Activated CD4-positive, alpha-beta T cell treated with anti-CD3 and anti-CD28 coated beads, Interleukin-2, amount 50 U/mL, for 48 hours (primary cell): ENCODE data around the gene NES.

Experiments used
- DNase-seq, 2 experiments: peaks; one replicate each; pipeline ENCODE4 v3.0.0-alpha.2; 2020

NES gene

DNA sequence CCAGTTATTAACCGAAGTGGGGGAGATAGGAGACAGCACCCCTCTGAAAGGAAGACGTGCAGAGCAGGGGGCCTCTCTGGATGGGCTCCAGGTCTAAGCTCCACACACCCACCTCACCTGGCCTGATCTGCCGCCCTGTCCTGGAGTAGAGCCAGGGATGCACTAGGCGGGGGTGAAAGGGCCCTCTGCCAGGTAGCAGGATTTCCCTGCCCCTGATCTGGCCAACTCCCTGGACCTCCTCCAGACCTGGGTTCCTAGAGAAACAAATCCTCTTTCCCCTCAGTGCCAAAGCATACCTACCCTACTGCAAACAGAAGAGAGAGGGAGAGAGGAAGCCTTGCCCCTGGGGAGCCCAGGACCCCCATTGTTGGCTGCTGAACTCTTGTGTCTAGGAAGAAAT is 26.1 kb upstream of the NES start:
- DNase-seq = no peak

DNA sequence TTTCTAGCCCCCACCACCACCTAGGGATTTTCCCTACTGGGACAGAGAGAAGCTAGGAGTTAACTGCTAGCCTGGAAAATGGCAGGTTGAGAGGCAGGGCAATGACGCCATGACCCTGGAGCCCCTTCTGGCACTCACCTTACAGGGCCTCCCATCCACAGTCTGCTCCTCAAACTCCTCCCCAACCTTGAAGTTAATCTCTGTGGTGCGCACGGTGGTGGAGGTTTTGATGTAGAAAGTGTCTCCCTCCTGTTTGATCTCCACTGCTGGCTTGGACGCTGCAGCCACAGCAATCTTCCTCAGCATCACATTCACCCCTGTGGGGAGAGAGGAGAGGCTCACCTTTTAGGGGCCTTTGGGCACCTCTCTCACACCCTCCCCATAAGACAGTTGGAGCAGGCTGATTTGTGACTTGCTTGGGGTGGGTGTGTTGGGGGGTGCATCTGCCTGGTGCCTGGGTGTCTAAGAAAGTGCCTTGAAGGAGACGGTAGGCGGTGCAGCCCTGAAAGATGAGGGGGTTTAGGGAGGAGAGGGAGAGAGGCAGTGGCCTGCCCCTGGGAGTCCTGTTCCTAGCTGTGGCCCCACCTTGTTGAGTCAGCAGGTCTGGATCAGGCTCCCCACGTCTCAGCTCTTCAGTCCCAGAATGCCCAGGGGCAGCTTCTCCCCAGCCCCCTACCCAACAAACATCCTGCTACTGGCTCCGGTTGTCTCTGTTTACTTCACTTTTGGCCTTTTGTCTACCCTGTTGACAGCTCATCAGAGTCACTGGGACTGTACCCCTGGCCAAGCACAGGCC is 23.7 kb upstream of the NES start:
- DNase-seq = no peak

DNA sequence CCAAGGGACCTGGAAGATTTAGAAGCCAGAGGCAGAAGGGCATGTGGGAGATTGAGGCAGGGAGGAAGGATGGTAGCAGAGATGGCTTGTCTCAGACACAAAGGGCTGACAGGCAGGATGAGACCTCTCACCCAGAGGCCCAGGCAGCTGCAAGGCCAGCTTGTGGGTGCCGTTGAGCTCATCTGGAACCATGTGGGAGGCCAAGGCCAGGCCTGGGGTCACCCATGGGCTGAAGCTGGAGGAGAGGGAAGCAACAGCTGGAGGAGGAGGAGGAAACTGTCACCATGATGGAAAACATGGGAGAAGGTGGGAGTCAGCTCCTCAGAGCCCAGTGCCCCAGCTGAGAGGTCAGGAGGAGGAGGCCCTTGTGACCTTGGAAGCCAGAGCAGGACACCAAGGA is 21.8 kb upstream of the NES start:
- no peak for DNase-seq

GRCh38 chr1:156697481-156697880 is 20.3 kb upstream of the NES start:
- DNase-seq = no peak

GRCh38 chr1:156696755-156697154 is 19.5 kb upstream of the NES start:
- DNase-seq = no peak

DNA sequence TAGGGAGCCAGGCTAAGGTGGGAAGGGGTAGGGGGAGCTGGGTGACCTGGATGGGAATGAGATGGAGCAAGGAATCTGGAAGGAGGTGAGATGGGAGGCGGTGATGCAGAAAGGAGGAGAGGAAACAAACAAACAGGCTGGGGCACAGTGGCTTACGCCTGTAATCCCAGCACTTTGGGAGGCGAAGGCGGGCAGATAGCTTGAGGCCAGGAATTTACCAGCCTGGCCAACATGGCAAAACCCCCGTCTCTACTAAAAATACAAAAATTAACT is 17.4 kb upstream of the NES start:
- no peak for DNase-seq

DNA sequence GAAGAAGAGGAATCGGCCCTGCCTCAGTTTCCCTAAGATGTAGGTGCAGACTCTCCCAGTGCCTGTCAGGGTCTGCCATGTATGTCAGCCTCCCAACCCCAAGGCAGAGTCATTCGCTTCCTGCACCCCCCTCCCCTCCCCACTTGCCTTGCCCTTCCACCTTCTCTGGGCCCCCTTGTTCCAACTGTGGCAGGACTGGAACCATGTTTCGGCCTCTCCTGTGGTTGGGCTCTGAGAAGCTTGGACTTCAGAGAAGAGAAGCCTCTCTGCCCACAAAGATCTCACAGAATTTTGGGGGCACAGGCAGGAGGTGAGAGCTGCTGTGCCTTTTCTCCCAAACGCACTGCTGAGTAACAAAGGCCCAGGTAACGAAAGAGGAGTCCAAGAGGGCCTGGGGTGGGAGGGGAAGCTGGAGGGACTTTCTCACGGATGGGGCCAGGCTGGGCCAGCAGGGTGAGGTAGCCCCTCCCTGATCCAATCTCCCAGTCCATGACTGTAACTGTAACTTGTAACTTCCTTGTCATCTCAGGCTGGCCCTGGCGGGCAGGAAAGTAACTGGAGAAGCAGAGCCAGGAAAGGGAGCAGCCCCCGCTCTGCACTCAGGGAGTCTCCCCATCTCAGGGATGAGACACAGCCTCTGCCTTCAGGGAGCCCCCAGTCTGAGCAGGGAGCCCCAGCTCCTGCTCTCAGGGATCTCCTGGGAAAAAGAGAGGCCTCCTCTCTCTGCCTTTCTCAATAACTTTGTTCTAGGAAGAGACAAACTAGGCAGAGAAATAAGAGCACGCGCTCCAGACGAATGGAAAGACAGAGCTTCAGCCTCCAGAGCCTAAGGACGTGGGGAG is 16.9 kb upstream of the NES start:
- no peak for DNase-seq

- no peak for DNase-seq
Observed at GRCh38 chr1:156692925-156693847, 16.0 kb upstream of the NES start.

DNA sequence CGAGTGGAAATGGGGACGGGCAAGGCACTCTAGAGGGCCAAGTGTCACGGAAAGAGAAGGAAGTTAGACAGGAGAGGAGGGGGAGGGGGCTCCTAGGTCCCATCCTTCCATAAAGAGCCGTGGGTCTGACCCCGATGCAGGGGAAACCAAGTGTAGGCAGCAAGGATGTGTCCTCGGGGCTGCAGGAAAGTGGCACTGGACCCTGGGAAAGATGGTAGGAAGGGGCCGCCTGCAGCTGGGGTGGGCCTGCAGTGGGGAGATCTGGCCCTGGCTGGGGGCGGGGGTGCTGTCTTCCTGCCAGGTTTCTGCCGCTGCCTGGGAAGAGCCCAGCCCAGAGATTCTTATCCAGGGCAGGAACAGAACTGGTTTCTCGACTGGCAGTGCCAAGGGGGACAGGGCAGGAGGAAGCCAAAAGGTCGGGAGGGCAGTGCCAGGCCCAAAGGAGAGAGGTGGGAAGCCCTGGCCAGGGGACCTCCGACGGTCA is 15.3 kb upstream of the NES start:
- DNase-seq = no peak

DNA sequence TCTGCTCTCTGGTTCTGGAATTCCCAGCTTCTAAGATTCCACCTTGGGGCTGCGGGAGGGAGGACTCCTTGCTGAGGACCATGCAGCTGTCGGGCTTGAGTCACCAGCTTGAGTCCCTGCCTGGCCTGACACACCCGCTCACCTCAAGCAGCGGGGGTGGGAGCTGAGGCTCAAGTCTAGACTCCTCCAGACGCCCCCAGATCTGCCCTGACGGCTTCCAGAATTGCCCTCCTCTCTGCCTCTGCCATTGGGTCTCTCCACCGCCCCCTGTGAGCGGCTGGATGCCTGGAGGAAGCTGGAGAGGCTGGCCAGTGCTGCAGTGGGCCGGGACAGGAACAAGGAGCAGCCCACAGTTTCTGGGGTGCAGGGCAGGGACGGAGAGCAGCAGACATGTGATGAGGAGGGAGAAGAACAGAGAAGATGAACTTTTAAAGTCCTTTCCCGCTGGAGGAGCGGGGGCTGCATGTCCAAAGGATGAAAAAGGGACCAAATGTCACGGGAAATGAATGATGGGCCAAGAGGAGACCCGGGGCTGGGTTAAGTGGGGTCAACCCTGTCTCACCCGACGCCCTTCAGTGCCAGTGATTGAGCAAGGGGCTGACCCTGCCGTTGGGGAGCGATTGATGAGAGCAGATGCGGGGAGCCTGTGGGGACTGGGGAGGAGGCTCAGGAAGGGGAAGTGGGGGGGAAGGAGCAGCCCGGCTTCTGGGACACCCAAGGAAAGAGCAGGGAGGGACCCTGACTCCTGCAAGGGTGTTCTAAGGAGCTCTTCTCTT is 14.6 kb upstream of the NES start:
- no peak for DNase-seq

DNA sequence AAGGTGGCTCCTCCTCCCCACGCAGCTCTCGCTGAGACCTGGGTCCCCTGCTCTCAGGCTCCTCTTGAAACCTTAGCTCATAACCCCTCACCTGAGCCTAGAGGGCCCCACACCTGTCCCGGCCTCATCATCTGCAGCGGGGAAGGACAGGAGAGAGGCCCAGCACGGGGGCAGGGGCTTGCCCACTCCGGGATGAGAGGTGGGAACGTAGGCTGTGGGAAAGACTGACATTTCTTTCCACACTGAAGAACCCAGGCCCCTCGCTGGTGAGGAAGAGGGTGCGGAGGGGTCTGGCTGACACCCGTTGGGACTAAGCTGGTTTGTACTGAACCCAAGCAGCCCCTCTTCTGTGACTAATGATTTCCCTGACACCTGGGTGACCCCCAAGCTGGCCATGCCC is 14.0 kb upstream of the NES start:
- DNase-seq = no peak

DNA sequence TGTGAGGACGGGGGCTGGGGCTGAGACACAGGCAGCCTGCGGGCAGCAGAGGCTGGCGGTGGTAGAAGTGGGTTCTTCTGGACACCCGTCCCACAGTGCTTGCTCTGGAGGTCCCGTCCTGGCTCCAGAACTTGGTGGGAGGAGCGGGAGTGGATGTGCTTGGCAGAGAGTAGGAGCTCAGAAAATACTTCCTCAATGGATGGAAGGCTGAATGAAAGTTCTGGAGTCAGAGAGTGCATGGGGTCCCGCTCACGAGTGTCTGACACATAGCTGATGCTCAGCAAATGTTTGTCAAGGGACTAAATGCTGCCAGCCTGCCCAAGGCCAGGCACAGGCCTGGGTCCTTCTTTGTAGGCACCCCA is 13.4 kb upstream of the NES start:
- no peak for DNase-seq

GRCh38 chr1:156689953-156690674 is 12.9 kb upstream of the NES start:
- DNase-seq = no peak

GRCh38 chr1:156689035-156689952 is 12.1 kb upstream of the NES start:
- DNase-seq = peak; percentile 75 to 85

DNA sequence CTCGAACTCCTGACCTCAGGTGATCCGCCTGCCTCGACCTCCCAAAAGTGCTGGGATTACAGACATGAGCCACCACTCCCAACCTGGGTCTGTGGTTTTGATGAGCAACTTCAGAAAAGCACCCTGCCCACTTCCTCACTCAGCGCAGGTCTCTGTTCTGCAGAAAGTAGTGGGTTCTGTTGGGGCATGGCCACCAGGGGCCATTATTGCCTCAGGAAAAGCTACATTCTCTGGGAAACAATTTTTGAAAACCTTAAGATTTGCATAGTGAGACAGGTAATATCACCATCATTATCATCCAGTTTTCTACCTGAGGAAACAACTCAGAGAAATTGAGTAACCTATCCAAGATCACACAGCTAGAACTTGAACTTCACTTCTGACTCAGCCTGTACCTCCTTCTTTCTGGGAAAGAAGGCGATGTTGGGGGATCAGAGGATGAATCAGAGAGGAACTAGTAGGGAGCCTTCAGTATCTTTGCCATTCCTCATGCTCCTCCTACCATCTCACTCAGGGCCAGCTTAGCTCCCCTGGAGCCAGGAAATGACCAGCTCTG is 7.1 kb upstream of the NES start:
- peak; percentile 41 to 57 for DNase-seq

DNA sequence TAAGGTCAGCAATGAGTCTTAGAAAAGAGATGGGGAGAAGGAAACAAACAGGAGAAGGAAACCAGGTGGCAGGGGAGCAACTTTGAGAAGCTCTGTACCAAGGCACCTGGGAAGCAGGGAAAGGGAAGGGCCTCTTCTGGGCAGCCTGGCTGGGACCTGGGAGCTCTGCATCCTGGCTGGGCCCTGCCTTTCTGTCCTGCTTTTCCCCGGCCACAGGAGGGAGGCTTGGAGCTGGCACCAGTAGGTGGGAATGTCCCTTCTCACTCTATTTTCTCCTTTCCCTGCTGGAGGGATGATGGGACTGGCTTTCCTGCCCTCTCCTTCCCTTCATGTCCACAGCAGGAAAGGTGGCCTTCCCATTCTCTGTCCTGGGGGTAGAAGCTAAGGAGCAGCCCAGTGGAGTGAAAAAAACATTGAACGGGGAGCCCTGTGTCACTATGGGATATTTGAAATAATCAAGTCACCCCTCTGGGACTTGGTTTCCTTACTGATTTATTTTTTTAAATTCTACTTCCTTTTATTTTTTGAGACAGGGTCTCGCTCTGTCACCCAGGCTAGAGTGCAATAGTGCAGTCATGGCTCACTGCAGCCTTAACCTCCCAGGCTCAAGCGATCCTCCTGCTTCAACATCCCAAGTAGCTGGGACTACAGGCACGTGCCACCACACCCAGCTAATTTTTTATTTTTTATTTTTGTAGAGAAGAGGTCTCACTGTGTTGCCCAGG is 5.1 kb upstream of the NES start:
- DNase-seq = no peak

- no peak for DNase-seq
Observed at GRCh38 chr1:156681196-156681960, 4.2 kb upstream of the NES start.

DNA sequence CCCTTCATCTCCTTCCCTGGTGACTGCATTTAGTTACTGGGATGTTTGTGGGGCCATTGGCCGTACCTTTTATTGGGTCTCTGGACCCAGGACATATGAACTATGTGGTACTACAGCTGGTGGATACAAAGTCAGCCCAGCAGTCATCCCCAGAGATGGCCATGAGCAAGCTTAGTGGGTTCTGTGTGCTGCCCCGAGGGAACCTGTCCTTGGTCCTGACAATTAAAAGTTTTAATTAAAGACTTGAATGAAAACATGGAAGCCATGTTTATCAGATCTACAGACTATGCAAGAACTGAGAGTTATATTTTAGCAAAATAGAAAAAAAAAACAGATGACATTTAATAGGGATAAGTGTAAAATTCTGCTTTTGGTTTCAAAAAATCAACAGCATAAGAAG is 2.8 kb upstream of the NES start:
- DNase-seq = no peak
